PFSK-1 (cell line): ENCODE results near the gene FBXO28.

Source experiments
- FOXP2 ChIP-seq: optimal IDR thresholded peaks from 2 replicates; pipeline ENCODE3; 2011; ENCODE audit warnings: borderline replicate concordance, control low read depth, inconsistent platforms; ENCODE audit not compliant: insufficient read depth; ENCODE audit errors: extremely low read length, extremely low read depth
- POLR2AphosphoS5 ChIP-seq: IDR thresholded peaks from 2 replicates; pipeline ENCODE4 v1.6.1; 2012; ENCODE audit warnings: low read depth, mild to moderate bottlenecking, control low read depth, low read length, moderate library complexity
- SIN3A ChIP-seq: IDR thresholded peaks from 2 replicates; pipeline ENCODE4 v1.6.1; 2012; ENCODE audit warnings: mild to moderate bottlenecking, low read length, moderate library complexity, borderline replicate concordance; ENCODE audit not compliant: insufficient read depth
- TAF1 ChIP-seq: IDR thresholded peaks from 2 replicates; pipeline ENCODE4 v1.6.1; 2012; ENCODE audit warnings: low read length, control low read depth, borderline replicate concordance; ENCODE audit not compliant: insufficient read depth
- TF ChIP-seq, protein P1 (sequence below), 2 experiments: IDR thresholded peaks; 2 replicates each; pipeline versions ENCODE4 v1.6.1 to v1.8.0; 2011 to 2012; ENCODE audit warnings: low read depth in 2 of 2, low read length in 2 of 2, control low read depth in 1 of 2, inconsistent platforms in 1 of 2, mild to moderate bottlenecking in 1 of 2, moderate library complexity in 1 of 2; ENCODE audit not compliant: insufficient read depth in 1 of 2

DNA sequence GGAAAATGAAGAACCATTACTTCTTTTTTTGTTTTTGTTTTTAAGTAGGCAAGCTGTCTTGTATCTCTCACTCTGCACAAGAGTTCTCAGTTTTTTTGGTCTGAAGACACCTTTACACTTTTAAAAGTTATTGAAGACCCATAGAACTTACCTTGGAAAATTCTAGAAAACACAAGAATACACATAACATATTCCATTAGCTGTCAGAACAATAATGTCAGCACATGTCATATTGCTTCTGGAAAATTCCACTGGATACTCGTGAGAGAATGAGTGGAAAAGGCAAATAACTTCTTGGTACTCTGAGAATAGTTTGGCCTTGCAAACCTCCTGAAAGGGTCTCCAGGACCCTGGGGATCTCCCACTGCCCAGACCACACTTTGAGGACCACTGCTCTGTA, 4.8 kb downstream of the FBXO28 start:
- TF ChIP-seq POLR2AphosphoS5 (no peak), TAF1 (no peak), SIN3A (no peak), FOXP2 (no peak)
- TF ChIP-seq, protein P1, sequence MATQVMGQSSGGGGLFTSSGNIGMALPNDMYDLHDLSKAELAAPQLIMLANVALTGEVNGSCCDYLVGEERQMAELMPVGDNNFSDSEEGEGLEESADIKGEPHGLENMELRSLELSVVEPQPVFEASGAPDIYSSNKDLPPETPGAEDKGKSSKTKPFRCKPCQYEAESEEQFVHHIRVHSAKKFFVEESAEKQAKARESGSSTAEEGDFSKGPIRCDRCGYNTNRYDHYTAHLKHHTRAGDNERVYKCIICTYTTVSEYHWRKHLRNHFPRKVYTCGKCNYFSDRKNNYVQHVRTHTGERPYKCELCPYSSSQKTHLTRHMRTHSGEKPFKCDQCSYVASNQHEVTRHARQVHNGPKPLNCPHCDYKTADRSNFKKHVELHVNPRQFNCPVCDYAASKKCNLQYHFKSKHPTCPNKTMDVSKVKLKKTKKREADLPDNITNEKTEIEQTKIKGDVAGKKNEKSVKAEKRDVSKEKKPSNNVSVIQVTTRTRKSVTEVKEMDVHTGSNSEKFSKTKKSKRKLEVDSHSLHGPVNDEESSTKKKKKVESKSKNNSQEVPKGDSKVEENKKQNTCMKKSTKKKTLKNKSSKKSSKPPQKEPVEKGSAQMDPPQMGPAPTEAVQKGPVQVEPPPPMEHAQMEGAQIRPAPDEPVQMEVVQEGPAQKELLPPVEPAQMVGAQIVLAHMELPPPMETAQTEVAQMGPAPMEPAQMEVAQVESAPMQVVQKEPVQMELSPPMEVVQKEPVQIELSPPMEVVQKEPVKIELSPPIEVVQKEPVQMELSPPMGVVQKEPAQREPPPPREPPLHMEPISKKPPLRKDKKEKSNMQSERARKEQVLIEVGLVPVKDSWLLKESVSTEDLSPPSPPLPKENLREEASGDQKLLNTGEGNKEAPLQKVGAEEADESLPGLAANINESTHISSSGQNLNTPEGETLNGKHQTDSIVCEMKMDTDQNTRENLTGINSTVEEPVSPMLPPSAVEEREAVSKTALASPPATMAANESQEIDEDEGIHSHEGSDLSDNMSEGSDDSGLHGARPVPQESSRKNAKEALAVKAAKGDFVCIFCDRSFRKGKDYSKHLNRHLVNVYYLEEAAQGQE (IDR thresholded peaks at IDR 0.05; ENCODE audit: insufficient read depth in 1 of 2, low read depth in 2 of 2, low read length in 2 of 2) = no peak
